Uterus (tissue), 4 donors: Measurements from ENCODE around the gene PDPK1. TPM values are rescaled to one million over a fixed set of nuclear protein-coding genes. Genes with fewer than 3 reads are reported as not detected.
"Not testable (repeated sequence)": the region's sequence is repeated elsewhere in the genome, so short reads cannot be mapped to it uniquely, and the experiment has no call there.

Experiments used
- DNase-seq, 2 donors: peaks; one replicate each; pipeline ENCODE4 v3.0.0-alpha.2; 2019 to 2020
- H3K27ac ChIP-seq, 2 donors: fragments of 200-600 bp; sonication (generic); 1 replicate in 1 of 2; 2 replicates in 1 of 2; pipeline ENCODE4 v1.5.1; 2016 to 2018
- H3K27me3 ChIP-seq, 2 donors: fragments of 200-600 bp; sonication (generic); one replicate each; pipeline ENCODE4 v1.5.1; 2018 to 2019; ENCODE audit warnings: control low read depth in 1 of 2
- H3K36me3 ChIP-seq, 2 donors: fragments of 200-600 bp; sonication (generic); one replicate each; pipeline ENCODE4 v1.5.1; 2019; ENCODE audit warnings: control low read depth in 1 of 2
- H3K4me1 ChIP-seq, 2 donors: fragments of 200-600 bp; sonication (generic); one replicate each; pipeline ENCODE4 v1.5.1; 2018 to 2019; ENCODE audit warnings: control low read depth in 1 of 2
- H3K4me3 ChIP-seq, 2 donors: fragments of 200-600 bp; sonication (generic); 1 replicate in 1 of 2; 2 replicates in 1 of 2; pipeline ENCODE4 v1.5.1; 2018 to 2019; ENCODE audit warnings: mild to moderate bottlenecking in 1 of 2
- H3K9me3 ChIP-seq, 2 donors: fragments of 200-600 bp; sonication (generic); one replicate each; pipeline ENCODE4 v1.5.1; 2019; ENCODE audit warnings: control low read depth in 1 of 2
- POLR2A ChIP-seq, 2 donors: fragments of 450-650 bp; IDR thresholded peaks; one replicate each; pipeline ENCODE4 v1.6.1; 2016; ENCODE audit warnings: antibody characterized with exemption in 2 of 2, mild to moderate bottlenecking in 1 of 2, moderate library complexity in 1 of 2
- intact Hi-C: fragments of 100-400 bp; cut with DNase I; formaldehyde crosslinking; loops from one replicate; pipeline ENCODE4 v1.15.1; 2023; ENCODE audit warnings: low total_unique reads
- total RNA-seq, 4 donors: library from RNA; depleted of rRNA in 3 of 4; stranded (reverse); fragments of >200 nt in 3 of 4; gene quantifications; one replicate each; pipeline versions ENCODE4 v1.1.0 to v1.2.4, GENCODE V29; 2014 to 2023
- TF ChIP-seq, protein P1 (sequence below), 4 experiments: fragments of 200-600 bp in 2 of 4; fragments of 450-650 bp in 2 of 4; sonication (generic) in 2 of 4; IDR thresholded peaks; one replicate each; pipeline ENCODE4 v1.5.1; 2016 to 2019; ENCODE audit warnings: antibody characterized with exemption in 4 of 4, mild to moderate bottlenecking in 2 of 4, moderate library complexity in 1 of 4
- donor health status: DM: yes; HTN: yes; CAD: no.

PDPK1 gene
- total RNA-seq, 4 donors from 2014 or later: 11.0 to 66.2 (median 23.9) TPM

DNA sequence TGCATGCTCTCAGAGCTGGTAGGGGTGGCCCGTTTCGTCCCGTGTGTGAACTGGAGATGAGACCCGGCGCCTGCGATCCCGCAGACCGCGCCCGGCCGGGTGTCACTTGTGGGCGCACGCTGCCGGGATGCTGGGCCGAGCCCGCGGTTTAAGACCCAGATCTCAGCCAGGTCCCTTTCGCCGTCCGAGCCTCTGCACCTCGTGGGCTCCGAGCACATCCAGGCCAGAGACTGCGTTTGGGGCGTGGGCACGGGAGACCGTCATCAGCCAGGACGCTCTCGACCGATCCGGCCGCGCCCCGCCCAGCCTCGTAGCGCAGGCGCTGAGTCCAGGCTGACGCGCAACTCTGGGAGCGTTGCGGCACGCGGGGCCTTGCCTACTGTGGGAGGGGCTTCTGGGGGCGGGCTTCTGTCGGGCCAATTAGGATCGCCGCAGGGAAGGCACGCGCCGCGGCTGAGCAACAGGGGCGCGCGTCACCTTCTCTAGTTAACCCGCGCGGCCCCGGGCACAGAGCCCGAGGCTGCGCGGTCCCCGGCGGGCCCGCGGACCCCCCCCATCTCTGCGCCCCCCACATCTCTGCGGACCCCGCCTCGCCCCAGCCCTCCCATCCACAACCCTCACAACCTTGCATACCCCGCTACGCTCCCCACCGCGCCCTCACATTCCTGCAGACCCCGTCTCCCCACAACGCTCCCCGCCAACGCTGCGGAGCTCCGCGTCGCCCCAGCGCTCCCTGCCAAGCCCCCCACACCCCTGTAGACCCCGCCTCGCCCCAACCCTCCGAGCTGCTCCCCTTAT lies 5.9 kb upstream of the PDPK1 start:
- no peaks in the 10 kb centered on the region for H3K4me1 ChIP-seq
- H3K27ac ChIP-seq: peak overlapping the region; percentile 92 to 96
- H3K4me3 ChIP-seq: peak overlapping the region; percentile 64 to 76
- H3K36me3 ChIP-seq: no peaks in the 10 kb centered on the region
- peak; percentile 85 to 87 for TF ChIP-seq POLR2A (IDR thresholded peaks at IDR 0.05)
- TF ChIP-seq, protein P1, sequence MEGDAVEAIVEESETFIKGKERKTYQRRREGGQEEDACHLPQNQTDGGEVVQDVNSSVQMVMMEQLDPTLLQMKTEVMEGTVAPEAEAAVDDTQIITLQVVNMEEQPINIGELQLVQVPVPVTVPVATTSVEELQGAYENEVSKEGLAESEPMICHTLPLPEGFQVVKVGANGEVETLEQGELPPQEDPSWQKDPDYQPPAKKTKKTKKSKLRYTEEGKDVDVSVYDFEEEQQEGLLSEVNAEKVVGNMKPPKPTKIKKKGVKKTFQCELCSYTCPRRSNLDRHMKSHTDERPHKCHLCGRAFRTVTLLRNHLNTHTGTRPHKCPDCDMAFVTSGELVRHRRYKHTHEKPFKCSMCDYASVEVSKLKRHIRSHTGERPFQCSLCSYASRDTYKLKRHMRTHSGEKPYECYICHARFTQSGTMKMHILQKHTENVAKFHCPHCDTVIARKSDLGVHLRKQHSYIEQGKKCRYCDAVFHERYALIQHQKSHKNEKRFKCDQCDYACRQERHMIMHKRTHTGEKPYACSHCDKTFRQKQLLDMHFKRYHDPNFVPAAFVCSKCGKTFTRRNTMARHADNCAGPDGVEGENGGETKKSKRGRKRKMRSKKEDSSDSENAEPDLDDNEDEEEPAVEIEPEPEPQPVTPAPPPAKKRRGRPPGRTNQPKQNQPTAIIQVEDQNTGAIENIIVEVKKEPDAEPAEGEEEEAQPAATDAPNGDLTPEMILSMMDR (IDR thresholded peaks at IDR 0.05): peak in 1 of 4 experiments; percentile 29
- DNase-seq: peak; percentile 98 to 99
- no peaks in the 10 kb centered on the region for H3K27me3 ChIP-seq
- H3K9me3 ChIP-seq: no peaks in the 10 kb centered on the region
- intact Hi-C loops: no loop called here

DNA sequence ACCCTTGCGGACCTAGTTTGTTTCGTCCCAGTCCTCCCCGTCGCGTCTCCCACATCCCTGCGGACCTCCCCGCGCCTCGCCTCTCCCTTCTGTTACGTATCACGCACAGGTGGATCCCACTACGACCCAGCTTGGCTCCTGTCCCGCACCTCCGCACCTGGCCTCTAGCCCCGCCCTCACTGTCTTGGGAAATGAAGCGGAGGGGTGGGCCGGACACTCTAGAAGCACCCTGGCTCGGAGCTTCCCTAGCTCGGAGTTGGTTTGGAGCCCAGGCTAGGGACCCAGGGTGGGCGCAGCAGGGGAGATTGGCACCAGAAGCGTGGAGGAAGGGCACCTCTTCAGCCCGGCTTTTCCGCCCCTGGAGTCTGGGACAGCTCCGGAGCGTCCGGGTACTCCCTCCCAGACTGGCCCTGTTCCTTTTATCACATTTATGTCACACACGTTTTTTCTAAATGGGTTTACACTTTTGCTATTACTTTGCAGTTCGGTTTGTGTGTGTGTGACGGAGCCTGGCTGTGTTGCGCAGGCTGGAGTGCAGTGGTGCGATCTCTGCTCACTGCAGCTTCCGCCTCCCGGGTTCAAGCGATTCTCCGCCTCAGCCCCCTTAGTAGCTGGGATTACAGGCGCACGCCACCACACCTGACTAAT lies 5.2 kb upstream of the PDPK1 start:
- TF ChIP-seq POLR2A (IDR thresholded peaks at IDR 0.05): no peak
- TF ChIP-seq, protein P1 (IDR thresholded peaks at IDR 0.05): peak in 1 of 4 experiments; percentile 14
- Histone ChIP-seq H3K4me3 (peak overlapping the region; percentile 64 to 76), H3K4me1 (no peaks in the 10 kb centered on the region), H3K27ac (peak overlapping the region; percentile 92 to 96), H3K36me3 (no peaks in the 10 kb centered on the region), H3K9me3 (no peaks in the 10 kb centered on the region), H3K27me3 (no peaks in the 10 kb centered on the region)
- peak; percentile 73 to 84 for DNase-seq
- intact Hi-C loops: no loop called here

DNA sequence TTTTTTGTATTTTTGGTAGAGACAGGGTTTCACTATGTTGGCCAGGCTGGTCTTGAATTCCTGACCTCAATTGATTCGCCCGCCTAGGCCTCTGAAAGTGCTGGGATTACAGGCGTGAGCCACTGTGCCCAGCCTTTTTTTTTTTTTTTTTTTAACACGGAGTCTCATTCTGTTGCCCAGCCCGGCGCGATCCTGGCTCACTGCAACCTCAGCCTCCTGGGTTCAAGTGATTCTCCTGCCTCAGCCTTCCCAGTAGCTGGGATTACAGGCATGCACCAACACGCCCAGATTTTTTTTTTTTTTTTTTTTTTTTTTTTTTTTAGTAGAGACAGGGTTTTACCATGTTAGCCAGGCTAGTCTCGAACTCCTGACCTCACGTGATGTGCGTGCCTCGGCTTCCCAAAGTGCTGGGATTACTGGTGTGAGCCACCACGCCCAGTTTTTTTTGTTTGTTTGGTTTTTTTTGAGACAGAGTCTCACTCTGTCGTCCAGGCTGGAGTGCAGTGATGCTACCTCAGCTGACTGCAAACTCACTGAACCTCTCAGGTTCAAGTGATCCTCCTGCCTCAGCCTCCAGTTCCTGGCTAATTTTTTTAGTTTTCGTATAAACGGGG lies 4.6 kb upstream of the PDPK1 start:
- peak overlapping the region; percentile 92 to 96 for H3K27ac ChIP-seq
- H3K4me1 ChIP-seq, H3K36me3 ChIP-seq, H3K27me3 ChIP-seq, H3K9me3 ChIP-seq, intact Hi-C loops: not testable (repeated sequence)
- H3K4me3 ChIP-seq: peak overlapping the region; percentile 64 to 76
- peak in 1 of 2 donors; percentile 15 for DNase-seq

DNA sequence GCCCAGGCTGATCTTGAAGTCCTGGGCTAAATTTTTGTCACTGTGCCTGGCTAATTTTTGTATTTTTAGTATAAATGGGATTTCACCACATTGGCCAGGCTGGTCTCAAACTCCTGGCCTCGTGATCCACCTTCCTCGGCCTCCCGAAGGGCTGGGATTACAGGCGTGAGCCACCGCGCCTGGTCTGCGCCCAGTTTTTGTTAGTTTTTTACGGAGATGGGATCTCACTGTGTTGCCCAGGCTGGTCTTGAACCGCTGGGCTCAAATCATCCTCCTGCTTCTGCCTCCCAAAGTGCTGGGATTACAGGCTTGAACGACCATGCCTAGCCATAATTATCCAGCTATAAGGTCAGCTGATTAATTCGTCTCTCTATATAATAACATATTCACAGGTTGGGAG lies 3.9 kb upstream of the PDPK1 start:
- Histone ChIP-seq H3K9me3 (no peaks in the 10 kb centered on the region), H3K4me1 (peaks cover under 1 to 1% of the 10 kb centered on the region in 2 donors), H3K36me3 (no peaks in the 10 kb centered on the region), H3K27ac (no peak overlapping the region), H3K27me3 (no peaks in the 10 kb centered on the region), H3K4me3 (no peak overlapping the region)
- no peak for TF ChIP-seq POLR2A (IDR thresholded peaks at IDR 0.05)
- TF ChIP-seq, protein P1 (IDR thresholded peaks at IDR 0.05): no peak
- intact Hi-C loops: no loop called here
- DNase-seq: no peak

DNA sequence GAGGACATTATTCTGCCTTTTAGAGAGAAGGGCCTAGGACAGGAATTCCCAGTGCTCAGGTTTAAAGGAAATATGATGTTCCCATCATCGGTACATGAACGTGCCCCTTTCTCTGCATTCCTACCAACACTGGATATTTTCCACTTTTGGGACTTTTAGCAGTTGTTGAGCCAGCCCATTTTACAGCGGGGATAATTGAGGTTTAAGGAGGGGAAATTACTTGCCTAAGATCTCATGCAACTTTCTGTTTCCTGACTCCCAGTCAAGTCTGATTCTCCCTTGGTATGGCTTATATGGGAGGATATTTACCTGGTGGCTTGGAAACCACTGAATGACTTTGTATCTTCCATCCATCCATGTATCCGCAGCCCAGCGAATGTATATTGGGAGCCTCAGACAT lies 3.5 kb upstream of the PDPK1 start:
- H3K36me3 ChIP-seq, H3K4me3 ChIP-seq, DNase-seq, H3K4me1 ChIP-seq, H3K27ac ChIP-seq, H3K9me3 ChIP-seq, intact Hi-C loops, H3K27me3 ChIP-seq: not testable (repeated sequence)

DNA sequence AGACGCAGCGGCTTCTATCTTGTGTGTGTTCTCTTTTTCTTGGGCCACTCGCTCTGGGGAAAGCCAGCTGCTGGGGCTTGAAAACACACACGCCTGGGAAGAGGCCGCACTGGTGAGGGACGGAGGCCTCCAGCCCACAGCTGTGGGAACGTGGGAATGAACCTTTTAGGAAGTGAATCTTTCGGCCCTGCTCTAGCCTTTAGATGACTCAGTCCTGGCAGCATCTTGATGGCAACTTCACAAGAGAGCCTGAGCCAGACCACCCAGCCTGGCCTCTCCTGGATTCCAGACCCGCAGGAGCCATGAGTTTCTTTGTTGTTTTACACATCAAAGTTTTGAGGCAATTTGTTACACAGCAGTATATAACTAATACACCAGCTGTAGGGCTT lies 2.2 kb upstream of the PDPK1 start:
- intact Hi-C loops: no loop called here
- TF ChIP-seq POLR2A (IDR thresholded peaks at IDR 0.05): no peak
- TF ChIP-seq, protein P1 (IDR thresholded peaks at IDR 0.05): no peak
- DNase-seq: peak; percentile 57 to 69
- Histone ChIP-seq H3K27ac (peak overlapping the region; percentile 27 to 45), H3K4me1 (peaks cover 7 to 10% of the 10 kb centered on the region in 2 donors), H3K4me3 (no peak overlapping the region), H3K36me3 (no peaks in the 10 kb centered on the region), H3K27me3 (no peaks in the 10 kb centered on the region), H3K9me3 (no peaks in the 10 kb centered on the region)

DNA sequence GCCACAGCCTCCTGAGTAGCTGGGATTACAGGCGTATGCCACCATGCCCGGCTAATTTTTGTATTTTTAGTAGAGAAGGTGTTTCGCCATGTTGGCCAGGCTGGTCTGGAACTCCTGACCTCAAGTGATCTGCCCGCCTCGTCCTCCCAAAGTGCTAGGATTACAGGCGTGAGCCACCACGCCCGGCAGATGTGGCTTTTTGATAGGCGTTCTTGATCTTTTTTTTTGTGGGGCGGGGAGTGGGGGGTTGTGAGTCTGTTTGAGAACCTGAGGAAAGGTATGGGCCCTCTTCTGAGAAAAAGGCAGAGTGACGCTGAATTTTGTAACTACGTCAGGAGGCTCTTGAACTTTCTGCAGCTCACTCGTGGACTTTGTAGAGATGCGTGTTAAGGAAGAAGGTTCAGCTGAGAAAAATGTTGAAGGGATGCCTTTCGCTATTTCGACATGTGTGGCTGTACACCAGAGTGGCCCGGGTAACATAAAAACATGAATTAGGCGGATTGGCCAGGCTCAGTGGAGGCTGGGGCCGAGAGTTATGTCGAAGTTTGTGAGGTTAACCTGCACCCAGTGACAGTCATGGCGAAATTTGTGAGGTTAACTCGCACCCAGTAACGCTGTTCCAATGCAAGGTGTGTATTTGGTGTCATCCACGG lies 1.5 kb downstream of the PDPK1 start:
- H3K27me3 ChIP-seq, H3K36me3 ChIP-seq, H3K4me1 ChIP-seq, DNase-seq, H3K27ac ChIP-seq, H3K9me3 ChIP-seq, intact Hi-C loops: not testable (repeated sequence)
- H3K4me3 ChIP-seq: peak overlapping the region in 1 of 2 donors; percentile 61
